Amniotic epithelial cell (primary cell): ENCODE results near the gene F10.
A peak's percentile ranks its signal among the peaks of the same experiment; 100 is the strongest.
"Not testable (repeated sequence)": the region's sequence is repeated elsewhere in the genome, so short reads cannot be mapped to it uniquely, and the experiment has no call there.

Source experiments
- DNase-seq: peaks from one replicate; pipeline ENCODE4 v3.0.0-alpha.2; 2010; ENCODE audit warnings: low read depth

F10 gene

DNA sequence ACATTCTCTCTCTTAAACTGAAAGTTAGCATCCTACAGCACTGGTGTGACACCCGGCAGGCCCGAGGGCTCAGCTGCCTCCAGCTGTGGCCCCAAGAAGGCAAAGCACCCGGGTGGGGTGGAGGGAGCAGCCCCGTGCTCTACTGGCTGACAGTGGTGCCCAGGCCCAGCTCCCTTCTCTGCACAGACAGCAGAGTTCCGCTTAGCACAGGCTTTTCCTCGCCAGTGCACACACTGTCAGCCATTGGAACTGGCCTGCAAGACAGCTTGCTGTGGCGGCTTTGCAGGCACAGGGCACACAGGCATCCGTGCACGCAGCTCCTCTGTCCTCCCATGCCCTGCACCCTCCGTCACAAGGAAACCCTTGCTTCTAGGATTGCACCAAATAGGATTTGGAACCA is 20.3 kb upstream of the F10 start:
- DNase-seq, result not testable (repeated sequence)

DNA sequence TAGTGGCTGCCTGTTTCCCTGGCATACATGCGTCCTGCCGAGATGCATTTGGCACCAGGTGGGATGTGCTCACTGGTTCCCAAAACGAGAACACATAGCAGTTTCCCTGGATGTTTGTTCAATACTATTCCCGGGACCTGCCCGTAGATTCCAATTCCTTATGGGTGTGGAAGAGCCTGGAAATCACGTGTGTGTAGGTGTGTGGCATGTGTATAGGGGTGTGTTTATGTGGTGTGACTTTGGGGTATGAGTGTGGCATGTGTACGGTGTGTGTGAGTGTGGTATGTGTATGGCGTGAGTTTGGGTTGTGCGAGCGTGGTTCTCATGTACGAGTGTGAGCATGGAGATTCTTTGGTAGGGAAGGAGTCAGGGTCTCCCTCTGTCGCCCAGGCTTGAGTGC is 19.9 kb upstream of the F10 start:
- DNase-seq, result no peak

GRCh38 chr13:113103646-113104045 is 19.0 kb upstream of the F10 start:
- DNase-seq, result no peak

- DNase-seq, result no peak
Measured at GRCh38 chr13:113105032-113105920, 17.3 kb upstream of the F10 start, which contains the start of gene F7. F7 (plus strand) TSS chr13:113105791; CDS start chr13:113105842, 51 bp downstream.

DNA sequence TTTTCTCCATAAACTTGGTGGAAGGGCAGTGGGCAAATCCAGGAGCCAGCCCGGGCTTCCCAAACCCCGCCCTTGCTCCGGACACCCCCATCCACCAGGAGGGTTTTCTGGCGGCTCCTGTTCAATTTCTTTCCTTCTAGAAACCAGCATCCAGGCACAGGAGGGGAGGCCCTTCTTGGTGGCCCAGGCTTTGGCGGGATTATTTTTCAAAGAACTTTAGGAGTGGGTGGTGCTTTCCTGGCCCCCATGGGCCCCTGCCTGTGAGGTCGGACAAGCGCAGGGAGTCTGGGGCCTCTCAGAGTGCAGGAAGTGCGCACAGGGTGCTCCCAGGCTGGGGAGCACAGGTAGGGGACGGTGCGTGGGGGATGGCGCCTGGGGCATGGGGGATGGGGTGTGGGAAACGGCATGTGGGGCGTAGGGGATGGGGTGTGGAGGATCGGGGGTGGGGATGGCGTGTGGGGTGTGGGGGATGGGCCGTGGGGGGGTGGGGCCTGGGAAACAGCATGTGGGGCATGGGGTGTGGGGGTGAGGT is 16.6 kb upstream of the F10 start:
- no peak for DNase-seq

- DNase-seq, result no peak
Measured at GRCh38 chr13:113106711-113107351, 15.8 kb upstream of the F10 start.

- not testable (repeated sequence) for DNase-seq
Measured at GRCh38 chr13:113108521-113108920, 14.1 kb upstream of the F10 start.

DNA sequence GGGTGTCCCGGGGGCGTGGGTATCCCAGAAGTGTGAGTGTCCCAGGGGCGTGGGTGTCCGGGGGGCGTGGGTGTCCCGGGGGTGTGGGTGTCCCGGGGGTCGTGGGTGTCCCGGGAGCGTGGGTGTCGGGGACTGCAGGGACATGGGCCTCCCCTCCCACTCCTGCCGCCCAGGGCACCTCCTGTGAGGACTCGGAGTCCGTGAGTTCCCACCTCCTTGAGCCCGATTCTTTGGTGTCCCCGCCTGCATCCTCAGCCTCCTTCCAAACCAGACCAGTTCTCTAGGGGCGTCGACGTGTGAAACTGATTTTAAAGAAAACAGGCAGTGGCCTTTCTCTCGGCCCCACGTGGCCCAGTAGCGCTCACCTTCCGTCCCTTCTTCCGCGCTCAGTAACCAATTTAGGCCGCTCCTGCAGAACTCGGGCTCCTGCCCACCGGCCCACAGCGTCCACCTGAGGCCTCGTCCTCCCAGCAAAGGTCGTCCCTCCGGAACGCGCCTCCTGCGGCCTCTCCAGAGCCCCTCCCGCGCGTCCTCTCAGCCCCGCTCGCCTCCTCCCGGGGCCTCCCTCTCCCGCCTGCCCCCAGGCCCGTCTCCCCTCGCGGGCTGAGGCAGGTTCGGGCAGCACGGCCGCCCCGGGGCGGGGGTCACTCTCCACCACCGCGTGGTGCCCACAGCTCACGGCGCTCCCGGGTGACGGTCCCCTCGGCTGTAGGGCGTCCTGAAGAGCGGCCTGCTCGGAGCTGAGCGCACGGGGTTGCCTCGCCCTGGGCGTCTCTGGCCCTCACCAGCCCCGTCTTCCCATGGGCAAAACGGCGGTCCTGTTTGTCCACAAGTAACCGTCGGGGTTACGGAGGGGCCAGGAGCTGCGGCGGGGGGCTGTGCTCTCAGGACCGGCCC is 13.2 kb upstream of the F10 start:
- DNase-seq, result no peak

- DNase-seq, result peak; percentile 13
Measured at GRCh38 chr13:113110048-113110851, 12.3 kb upstream of the F10 start.

DNA sequence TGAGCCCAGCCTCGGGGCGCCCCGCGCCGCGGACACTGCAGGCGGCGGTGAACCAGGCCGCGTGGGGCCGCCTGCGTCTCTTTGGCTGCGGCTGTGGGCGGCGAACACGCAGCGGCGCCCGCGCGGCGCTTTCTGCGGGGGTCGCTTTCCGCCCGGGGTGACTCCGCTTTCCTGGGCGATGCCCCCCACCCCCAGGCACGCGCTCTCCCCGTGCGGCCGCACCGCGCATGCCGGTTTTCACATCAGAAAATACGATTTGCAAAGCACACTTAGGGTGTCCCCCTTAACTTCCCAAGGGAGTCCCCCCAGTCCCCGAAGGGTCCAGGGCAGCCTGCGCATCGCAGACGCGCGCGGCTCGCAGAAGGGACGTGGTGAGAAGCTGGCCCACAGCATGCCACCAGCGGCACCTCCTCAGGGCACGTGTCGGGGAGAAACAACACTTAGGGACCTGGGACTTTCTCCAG is 11.7 kb upstream of the F10 start:
- no peak for DNase-seq

GRCh38 chr13:113111821-113112220 is 10.8 kb upstream of the F10 start:
- DNase-seq, result not testable (repeated sequence)

DNA sequence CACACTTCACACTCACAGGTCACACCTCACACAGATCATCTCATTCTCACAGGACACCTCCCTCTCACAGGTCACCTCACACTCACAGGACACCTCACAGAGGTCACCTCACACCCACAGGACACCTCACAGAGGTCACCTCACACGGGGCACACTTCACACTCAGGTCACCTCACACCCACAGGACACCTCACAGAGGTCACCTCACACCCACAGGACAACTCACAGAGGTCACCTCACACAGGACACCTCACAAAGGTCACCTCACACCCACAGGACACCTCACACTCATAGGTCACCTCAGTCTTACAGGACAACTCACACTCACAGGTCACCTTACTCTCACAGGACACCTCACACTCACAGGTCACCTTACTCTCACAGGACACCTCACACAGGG is 10.1 kb upstream of the F10 start:
- DNase-seq, result not testable (repeated sequence)

- DNase-seq, result no peak
Measured at GRCh38 chr13:113112893-113113845, 9.4 kb upstream of the F10 start.

DNA sequence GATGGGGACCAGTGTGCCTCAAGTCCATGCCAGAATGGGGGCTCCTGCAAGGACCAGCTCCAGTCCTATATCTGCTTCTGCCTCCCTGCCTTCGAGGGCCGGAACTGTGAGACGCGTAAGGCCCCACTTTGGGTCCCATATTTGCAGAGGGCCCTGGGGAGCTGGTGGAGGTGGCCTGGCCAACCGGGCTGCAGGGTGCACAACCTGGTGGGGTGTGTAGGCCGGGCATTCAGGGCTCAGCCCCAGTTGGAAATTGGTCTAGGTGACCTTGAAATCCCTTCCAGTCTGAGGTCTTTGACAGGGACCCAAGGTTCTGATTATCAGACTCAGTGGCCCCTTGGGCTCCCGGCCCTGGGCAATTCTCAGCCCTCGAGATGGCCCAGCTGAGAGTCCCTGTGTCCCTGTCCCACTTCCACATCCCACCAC is 8.7 kb upstream of the F10 start:
- DNase-seq, result no peak

GRCh38 chr13:113114511-113115362 is 7.9 kb upstream of the F10 start:
- DNase-seq, result no peak

DNA sequence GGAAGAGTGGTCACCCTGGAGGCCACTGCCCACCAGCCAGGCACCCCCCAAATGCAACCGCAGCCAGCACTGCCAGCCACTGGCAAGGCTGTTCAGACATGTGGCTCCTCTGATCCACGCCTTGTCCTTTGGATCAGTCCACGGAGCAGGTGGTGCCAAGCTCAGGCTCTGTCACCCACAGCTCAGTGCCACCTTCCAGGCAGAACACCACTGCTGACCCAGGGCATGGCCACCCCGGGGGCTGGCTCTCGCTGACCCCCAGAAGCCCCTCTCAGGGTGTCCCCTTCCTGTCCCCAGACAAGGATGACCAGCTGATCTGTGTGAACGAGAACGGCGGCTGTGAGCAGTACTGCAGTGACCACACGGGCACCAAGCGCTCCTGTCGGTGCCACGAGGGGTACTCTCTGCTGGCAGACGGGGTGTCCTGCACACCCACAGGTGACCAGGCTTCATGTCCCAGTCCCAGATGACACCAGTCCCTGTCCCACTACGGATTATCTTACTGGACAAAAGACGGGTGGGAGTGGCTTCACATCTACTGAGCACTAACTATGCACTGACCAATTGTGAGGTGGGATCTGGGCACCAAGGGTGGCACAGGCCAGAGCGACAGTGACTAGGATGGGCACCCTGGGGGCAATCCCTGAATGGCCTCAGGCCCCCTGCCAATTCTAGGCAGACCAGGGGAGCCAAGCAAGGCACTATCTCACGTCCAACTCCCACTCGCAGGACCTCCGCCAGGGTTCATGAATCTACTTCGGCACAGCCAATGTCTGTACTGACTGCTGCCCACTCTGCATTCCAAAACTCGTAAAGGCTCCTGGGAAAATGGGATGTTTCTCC is 7.0 kb upstream of the F10 start:
- DNase-seq, result no peak

DNA sequence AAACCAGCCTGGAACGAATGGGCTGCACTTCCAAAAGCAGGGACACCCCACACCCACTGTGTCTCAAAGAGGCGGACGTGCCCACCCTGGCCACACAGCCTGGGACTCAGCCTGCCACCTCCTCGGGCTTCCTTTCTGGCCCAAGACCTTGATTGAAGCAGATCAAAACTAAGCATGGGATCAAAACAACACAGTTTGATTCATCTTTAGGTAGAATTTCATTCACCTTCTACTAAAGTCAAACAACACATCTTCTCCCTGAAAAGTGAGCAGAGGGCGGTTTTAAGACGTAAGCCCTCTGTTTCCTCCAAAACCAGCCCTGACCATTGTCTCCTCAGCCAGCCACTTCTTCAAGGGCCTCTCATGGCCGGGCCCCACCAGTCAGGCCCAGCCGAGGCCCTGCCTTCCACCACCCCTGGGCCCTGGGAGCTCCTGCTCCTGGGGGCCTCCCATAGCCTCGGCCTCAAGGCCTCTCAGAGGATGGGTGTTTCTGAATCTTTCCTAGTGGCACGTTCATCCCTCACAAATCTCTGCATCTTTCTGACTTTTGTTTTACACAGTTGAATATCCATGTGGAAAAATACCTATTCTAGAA is 6.3 kb upstream of the F10 start:
- no peak for DNase-seq

DNA sequence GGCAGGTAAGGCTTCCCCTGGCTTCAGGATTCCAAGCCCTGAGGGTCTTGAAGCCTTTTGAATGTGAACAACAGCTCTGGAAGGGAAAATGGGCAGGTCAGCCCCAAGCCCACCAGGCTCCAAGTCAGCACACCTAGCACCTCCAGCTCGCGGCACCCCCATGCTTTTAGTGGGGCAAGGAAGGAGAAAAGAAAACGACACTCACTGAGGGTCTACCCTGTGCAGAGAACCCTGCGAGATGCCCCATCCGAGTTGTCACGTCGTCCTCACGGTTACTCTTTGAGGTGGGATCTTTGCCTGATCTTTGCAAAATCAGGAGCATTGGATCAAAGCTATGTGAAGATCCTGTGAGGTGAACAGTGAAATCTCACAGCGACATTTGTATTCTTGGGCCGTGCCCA is 5.7 kb upstream of the F10 start:
- DNase-seq, result no peak
